ENCODE measurements around the gene AGMO.

AGMO gene

DNA sequence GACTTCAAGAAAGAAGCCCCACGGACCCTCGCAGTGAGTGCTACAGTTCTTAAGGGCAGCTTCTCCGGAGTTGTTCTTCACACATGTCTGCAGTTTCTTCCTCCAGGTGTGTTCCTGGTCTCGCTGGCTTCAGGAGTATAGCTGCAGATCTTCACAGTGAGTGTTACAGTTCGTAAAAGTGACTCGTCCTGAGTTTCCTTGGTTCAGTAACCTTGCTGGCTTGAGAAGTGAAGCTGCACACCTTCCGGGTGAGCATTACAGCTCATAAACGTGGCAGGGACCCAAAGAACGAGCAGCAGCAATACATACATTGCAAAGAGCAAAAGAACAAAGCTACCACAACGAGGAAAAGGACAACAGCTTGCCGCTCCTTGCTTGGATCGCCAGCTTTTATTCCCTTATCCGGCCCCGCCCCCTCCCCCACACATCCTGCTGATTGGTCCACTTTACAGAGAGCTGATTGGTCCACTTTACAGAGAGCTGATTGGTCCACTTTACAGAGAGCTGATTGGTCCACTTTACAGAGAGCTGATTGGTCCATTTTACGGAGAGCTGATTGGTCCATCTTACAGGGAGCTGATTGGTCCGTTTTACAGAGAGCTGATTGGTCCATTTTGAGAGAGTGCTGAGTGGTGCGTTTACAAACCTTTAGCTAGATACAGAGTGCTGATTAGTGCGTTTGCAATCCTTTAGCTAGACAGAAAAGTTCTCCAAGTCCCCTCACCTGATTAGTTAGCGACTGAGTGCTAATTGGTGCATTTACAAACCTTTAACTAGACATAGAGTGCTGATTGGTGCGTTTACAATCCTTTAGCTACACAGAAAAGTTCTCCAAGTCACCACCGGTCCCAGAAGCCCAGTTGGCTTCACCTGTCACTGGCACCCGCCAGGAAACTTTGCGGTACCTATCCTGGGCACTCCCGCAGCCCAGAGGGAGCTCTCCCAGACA, 165.3 kb downstream of the AGMO start:
- no peaks in the 10 kb centered on the region for H3K27me3 ChIP-seq (ENCODE audit: insufficient read depth, low read length, poor library complexity, severe bottlenecking)
- H3K9me2 ChIP-seq (replicated peaks; ENCODE audit: low read depth, low read length): no peaks in the 10 kb centered on the region
- no peak overlapping the region for H3K9ac ChIP-seq (ENCODE audit: low read depth, low read length, poor library complexity, severe bottlenecking)
- no peak for TF ChIP-seq EZH2phosphoT487 (IDR thresholded peaks at IDR 0.05; ENCODE audit: borderline replicate concordance)
- TF ChIP-seq, protein P1, sequence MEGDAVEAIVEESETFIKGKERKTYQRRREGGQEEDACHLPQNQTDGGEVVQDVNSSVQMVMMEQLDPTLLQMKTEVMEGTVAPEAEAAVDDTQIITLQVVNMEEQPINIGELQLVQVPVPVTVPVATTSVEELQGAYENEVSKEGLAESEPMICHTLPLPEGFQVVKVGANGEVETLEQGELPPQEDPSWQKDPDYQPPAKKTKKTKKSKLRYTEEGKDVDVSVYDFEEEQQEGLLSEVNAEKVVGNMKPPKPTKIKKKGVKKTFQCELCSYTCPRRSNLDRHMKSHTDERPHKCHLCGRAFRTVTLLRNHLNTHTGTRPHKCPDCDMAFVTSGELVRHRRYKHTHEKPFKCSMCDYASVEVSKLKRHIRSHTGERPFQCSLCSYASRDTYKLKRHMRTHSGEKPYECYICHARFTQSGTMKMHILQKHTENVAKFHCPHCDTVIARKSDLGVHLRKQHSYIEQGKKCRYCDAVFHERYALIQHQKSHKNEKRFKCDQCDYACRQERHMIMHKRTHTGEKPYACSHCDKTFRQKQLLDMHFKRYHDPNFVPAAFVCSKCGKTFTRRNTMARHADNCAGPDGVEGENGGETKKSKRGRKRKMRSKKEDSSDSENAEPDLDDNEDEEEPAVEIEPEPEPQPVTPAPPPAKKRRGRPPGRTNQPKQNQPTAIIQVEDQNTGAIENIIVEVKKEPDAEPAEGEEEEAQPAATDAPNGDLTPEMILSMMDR (conservative IDR thresholded peaks at IDR 0.05; ENCODE audit: low read length): no peak
- no peaks in the 10 kb centered on the region for H3K79me2 ChIP-seq (ENCODE audit: insufficient read depth, low read length)
- H3K4me1 ChIP-seq (ENCODE audit: insufficient read depth, low read length, poor library complexity, severe bottlenecking): no peaks in the 10 kb centered on the region
- no peak overlapping the region for H2AFZ ChIP-seq (ENCODE audit: low read length)
- no peaks in the 10 kb centered on the region for H4K20me1 ChIP-seq (ENCODE audit: insufficient read depth, low read length, poor library complexity, severe bottlenecking)
- H3F3A ChIP-seq (ENCODE audit: low read depth): no peaks in the 10 kb centered on the region
- no peaks in the 10 kb centered on the region for H3K36me3 ChIP-seq (ENCODE audit: insufficient read depth, low read length)
- no peaks in the 10 kb centered on the region for H3K9me3 ChIP-seq (ENCODE audit: insufficient read depth, low read depth, low read length)
- H3K4me2 ChIP-seq (ENCODE audit: low read depth, low read length, poor library complexity, severe bottlenecking): no peak overlapping the region
- H3K4me3 ChIP-seq (ENCODE audit: low read length, poor library complexity, severe bottlenecking): no peak overlapping the region

DNA sequence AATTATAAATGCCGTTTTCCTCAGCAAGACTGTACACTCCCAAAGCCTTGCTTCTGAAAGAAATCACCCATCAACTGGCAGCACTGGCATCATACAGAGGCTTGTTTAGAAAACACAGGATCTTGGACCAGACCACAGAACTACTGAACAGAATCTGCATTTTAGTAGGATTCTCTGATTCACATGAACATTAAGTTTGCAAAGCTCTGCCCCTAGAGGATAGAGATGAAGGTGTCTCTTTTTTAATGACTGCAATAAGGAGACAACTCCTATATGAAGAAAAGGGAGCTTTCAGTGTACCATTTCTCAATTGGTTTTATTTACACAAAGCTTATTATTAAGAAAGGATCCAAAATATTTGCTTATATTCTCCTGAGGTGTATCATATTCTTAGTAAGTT, 172.7 kb downstream of the AGMO start:
- Histone ChIP-seq H4K20me1 (ENCODE audit: insufficient read depth, low read length, poor library complexity, severe bottlenecking) (no peaks in the 10 kb centered on the region), H3K79me2 (ENCODE audit: insufficient read depth, low read length) (no peaks in the 10 kb centered on the region), H3K4me1 (ENCODE audit: insufficient read depth, low read length, poor library complexity, severe bottlenecking) (no peaks in the 10 kb centered on the region), H3K9me3 (ENCODE audit: insufficient read depth, low read depth, low read length) (no peaks in the 10 kb centered on the region), H3F3A (ENCODE audit: low read depth) (no peaks in the 10 kb centered on the region), H2AFZ (ENCODE audit: low read length) (no peak overlapping the region), H3K4me3 (ENCODE audit: low read length, poor library complexity, severe bottlenecking) (no peak overlapping the region), H3K4me2 (ENCODE audit: low read depth, low read length, poor library complexity, severe bottlenecking) (no peak overlapping the region), H3K9ac (ENCODE audit: low read depth, low read length, poor library complexity, severe bottlenecking) (no peak overlapping the region), H3K9me2 (replicated peaks; ENCODE audit: low read depth, low read length) (no peaks in the 10 kb centered on the region), H3K36me3 (ENCODE audit: insufficient read depth, low read length) (no peaks in the 10 kb centered on the region), H3K27me3 (ENCODE audit: insufficient read depth, low read length, poor library complexity, severe bottlenecking) (no peaks in the 10 kb centered on the region)
- TF ChIP-seq, protein P1 (conservative IDR thresholded peaks at IDR 0.05; ENCODE audit: low read length): peak; percentile 53
- no peak for TF ChIP-seq EZH2phosphoT487 (IDR thresholded peaks at IDR 0.05; ENCODE audit: borderline replicate concordance)

DNA sequence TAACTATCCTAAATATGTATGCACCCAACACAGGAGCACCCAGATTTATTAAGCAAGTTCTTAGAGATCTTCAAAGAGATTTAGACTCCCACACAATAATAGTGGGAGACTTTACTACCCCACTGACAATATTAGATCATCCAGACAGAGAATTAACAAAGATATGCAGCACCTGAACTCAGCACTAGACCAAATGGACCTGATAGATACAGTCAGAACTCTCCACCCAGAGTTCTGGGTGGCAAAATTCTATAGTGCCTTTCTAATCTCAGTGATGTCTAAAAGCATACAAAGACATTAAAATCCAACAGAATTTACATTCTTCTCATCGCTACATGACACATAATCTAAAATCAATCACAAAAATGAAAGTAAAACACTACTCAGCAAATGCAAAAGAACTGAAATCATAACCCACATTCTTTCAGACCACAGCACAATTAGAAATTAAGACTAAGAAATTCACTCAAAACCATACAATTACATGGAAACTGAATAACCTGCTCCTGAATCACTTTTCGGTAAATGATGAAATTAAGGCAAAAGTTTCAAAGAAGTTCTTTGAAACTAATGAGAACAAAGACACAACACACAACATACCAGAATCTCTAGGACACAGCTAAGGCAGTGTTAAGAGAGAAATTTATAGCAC, 183.2 kb downstream of the AGMO start:
- Histone ChIP-seq H3K4me1 (ENCODE audit: insufficient read depth, low read length, poor library complexity, severe bottlenecking) (no peaks in the 10 kb centered on the region), H2AFZ (ENCODE audit: low read length) (no peak overlapping the region), H3K4me2 (ENCODE audit: low read depth, low read length, poor library complexity, severe bottlenecking) (no peak overlapping the region), H3K9me3 (ENCODE audit: insufficient read depth, low read depth, low read length) (no peaks in the 10 kb centered on the region), H4K20me1 (ENCODE audit: insufficient read depth, low read length, poor library complexity, severe bottlenecking) (no peaks in the 10 kb centered on the region), H3K9me2 (replicated peaks; ENCODE audit: low read depth, low read length) (no peaks in the 10 kb centered on the region), H3K79me2 (ENCODE audit: insufficient read depth, low read length) (no peaks in the 10 kb centered on the region), H3K36me3 (ENCODE audit: insufficient read depth, low read length) (no peaks in the 10 kb centered on the region), H3K27me3 (ENCODE audit: insufficient read depth, low read length, poor library complexity, severe bottlenecking) (no peaks in the 10 kb centered on the region), H3F3A (ENCODE audit: low read depth) (no peaks in the 10 kb centered on the region), H3K4me3 (ENCODE audit: low read length, poor library complexity, severe bottlenecking) (no peak overlapping the region), H3K9ac (ENCODE audit: low read depth, low read length, poor library complexity, severe bottlenecking) (no peak overlapping the region)
- no peak for TF ChIP-seq EZH2phosphoT487 (IDR thresholded peaks at IDR 0.05; ENCODE audit: borderline replicate concordance)
- TF ChIP-seq, protein P1 (conservative IDR thresholded peaks at IDR 0.05; ENCODE audit: low read length): no peak

Measured in Loucy (cell line).